GOT3 (cell line): ENCODE data around the gene TOX2.
A peak's percentile ranks its signal among the peaks of the same experiment; 100 is the strongest.

Experiments
- DNase-seq: peaks from one replicate; lab custom pipeline; 2025; ENCODE audit warnings: mixed read lengths; lab: John Stamatoyannopoulos, UW

The TOX2 gene

DNA sequence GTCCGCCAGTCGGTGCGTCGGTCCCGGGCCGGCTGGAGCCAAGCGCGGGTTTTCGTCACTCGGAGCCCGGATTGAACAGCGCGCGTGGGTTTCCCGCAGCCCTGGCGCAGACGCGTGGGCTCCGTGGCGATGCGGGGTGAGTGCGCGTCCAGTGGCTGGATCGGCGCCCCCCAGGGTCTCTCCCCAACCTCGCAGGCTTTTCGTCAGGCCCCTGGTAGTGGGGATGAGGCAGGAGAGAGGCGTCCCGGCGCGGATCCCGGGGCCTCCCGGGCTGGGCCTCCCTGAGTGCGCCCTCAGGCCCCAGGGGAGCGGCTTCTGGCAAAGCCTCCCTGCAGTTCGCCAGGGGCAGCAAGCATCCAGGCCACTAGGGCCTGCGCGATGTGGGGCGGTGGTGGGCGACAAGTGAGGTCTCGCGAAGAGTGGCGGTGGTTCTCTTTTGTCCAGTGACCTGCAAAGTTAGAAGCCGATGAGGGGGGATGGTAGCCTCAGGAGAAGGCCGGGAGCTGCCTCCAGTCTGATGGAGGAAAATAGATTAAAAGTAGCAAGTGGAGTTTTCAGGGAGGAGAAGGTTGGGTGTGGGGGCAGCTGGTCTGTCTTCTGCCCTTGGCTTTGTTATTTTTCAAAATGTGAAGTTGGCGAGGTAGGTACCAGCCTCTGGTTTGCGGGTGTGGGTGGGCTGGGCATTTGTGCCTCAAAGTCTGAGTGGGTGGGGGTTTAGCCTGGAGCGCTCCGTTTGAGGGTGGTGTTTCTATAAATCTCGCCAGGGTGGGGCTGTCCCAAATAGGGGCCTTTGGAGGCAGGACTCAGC is 1.6 kb downstream of the TOX2 start:
- peak; percentile 55 for DNase-seq

- DNase-seq: no peak
Measured at GRCh38 chr20:43916881-43917371, 2.3 kb downstream of the TOX2 start.

DNA sequence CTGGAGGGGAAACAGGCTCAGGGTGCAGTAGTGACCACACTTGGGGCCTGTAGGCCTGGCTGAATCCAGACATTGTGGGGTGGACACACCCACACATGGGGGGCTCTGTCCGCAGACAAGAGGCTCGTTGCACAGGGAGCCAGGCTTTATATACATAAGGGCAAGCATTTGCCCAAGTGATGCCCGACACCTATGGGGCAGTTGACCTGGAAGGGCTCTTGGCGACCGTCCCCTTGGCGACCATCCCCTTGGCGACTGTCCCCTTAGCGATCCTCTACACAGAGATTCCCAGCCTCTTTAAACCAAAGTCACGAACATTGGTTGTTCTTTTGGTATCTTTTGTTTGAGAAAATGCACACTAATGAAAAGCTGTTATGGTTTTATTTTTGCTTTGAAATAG is 2.7 kb downstream of the TOX2 start:
- DNase-seq: no peak

DNA sequence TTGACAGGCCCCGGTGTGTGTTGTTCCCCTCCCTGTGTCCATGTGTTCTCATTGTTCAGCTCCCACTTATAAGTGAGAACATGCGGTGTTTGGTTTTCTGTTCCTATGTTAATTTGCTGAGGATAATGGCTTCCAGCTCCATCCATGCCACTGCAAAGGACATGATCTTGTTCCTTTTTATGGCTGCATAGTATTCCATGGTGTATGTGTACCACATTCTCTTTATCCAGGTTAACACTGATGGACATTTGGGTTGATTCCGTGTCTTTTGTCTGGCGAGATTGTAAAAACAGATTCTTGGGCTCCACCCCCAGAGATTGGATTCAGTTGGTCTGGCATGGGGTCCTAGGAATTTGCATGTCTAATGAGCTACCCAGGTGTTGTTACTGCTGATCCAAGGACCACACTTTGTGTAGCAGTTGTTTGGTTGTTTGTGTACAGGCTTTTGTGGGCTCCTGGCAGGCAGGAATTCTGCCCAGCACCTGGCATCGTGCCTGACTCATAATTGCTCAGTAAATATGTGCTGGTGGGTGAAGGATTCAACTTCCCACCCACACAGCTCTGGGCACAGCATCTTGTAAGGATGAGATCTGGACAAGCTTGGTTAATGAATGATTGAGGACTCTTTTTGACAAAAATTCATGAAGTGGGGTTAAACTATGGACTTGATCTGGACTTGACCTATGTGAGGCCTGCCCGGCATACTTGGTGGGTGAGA is 5.2 kb downstream of the TOX2 start:
- DNase-seq: no peak

DNA sequence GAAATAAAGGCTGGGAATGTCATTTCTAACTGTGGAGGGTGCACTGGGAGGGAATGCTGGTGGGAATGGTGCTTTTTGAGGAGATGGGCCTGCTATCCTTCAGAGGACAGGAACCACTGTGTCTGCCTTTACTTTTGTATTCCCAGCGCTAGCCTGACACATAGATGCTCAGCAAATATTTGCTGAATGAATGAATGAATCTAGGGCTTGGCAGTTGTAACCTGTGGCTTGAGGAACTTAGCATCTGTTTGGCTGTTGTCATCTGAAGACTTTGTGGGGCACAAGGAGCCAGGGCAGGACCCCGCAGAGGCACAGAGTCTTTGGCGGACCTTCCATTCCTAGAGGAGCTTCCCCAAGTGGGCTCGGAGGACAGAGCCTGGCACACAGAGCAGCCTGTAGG is 6.1 kb downstream of the TOX2 start:
- DNase-seq: no peak

DNA sequence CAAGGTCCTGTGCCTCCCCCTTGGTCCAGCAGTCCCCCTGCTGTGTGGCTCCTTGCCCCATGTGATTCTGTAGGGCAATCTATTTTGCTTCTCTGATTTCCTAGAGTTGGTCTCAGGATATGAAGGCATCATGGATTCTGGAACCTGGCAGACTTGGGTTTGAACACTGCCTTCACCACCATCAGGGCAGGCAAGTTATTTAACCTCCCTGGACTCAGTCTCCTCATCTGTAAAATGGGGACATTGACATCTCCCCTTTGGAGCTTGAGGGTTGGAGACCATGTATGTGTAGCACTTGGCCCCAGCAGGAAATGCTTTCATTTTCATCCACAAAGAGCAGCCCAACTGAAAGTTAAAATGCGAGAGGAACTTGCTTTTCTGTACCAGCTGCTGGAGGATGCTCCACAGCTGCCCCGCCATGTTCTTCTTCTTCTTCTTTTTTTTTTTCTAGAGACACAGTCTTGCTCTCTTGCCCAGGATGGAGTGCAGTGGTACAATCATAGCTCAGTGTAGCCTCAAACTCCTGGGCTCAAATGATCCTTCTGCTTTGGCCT is 6.7 kb downstream of the TOX2 start:
- DNase-seq: no peak

DNA sequence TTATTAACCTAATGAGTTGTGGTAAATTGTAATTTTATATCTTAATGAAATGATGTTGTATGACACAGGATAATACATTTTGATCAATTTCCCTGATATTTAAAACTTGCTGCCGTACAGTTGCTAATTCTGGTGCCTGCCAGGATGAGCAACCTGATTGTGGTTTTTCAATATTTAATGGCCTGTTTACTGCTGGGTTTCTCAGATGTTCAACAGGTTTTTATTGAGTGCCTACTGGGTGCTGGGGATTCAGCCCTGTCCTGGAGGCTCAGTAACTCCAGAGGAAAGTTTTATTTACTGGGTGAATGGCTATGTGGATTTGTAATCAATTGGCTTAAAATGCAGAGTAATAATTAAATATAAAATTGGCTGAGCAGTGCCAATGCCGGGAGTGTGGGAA is 8.0 kb downstream of the TOX2 start:
- DNase-seq: no peak

GRCh38 chr20:43923322-43923721 is 8.7 kb downstream of the TOX2 start:
- no peak for DNase-seq

DNA sequence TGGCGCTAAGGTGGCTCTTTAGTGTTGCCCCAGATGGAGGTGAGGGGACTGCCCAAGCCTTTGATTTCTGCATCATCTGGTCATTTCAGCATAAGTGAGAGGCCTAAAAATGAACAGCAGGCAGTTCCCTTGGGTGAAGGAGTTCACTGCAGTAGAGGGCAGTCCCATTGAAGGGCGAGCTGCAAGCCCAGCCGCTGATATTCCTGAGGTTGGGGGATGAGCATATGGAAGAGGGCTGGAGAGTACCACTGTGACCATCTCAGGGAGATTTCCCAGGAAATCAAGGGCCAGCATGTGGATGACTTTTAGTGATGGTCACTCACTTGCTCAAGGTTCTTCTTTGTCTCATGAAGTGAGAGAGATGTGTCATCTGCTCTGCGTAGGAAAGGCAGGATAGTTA is 9.3 kb downstream of the TOX2 start:
- DNase-seq: no peak

DNA sequence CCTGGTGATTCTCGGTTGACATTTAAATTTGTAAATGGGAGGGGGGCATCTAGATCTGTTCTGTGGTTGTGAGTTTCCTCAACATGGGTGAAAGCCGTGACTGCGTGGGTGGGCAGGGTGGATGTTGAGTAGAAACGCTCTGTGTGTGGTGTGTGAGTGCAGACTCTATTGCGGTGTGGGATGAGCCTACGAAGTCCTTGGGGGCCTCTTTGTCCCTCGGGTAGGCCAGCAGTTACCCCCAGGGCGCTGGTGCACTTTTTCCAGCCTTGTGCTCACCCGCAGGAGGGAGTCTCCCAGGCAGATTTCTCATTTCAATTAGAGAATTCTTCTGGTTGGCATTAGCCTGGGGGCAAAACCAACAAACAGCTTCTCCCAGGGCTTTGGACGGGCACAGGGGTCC is 10.6 kb downstream of the TOX2 start:
- DNase-seq: no peak

DNA sequence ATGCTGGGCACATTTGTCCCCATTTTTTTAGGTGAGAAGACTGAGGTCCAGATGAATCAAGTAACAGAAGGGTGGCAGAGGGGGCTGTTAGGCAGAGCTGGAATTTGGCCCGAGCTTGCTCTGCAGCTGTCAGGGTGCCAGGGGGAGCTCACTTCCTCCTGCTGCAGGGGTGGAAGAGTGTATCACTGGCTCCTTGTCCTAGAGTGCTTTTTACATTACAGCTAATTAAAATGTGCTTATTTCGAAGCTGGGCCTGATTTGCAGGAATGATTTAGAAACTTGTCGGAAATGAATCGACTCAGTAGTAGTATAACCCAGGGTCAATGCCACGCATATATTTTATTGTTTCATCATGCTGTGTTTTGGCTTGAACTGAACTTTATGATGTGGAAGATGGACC is 11.1 kb downstream of the TOX2 start:
- DNase-seq: no peak

DNA sequence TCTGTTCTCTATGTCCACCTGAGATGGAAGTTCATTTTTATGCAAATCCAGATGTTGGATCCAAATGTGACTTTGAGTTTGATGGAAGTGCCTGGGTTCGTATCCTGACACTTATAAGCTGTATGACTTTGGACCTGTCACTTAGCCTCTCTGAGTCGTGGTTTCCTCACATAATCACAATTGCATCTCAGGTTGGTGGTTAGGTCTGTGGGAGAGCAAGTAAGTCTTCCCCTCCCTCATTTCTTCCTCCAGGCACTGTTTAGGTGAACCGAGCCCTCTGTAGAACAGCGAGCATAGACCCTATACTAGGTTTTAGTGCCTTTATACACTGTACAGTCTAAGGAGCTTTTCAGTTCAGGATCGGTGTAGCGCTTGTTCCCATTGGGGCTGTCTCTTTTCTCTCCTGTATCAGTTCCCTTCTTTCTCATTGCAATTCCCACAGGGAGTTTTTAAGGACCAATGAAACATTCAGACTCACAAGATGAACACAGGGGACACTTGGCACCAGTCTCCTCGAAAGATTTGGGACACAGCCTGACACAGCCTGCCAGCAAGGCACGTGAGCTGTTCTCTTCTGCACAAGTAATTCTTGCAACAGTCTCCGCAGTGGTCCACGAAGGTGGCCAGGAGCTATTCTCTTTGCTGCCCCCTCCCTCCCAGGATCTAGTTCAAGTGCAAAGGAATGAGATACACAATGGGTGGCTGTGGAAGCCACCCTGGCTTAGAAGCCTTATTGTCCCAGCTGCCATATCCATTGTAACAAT is 11.8 kb downstream of the TOX2 start:
- no peak for DNase-seq

GRCh38 chr20:43931976-43932375 is 17.3 kb downstream of the TOX2 start:
- no peak for DNase-seq

GRCh38 chr20:43934833-43935232 is 20.2 kb downstream of the TOX2 start:
- DNase-seq: no peak

- no peak for DNase-seq
Measured at GRCh38 chr20:43936104-43936770, 21.6 kb downstream of the TOX2 start.

DNA sequence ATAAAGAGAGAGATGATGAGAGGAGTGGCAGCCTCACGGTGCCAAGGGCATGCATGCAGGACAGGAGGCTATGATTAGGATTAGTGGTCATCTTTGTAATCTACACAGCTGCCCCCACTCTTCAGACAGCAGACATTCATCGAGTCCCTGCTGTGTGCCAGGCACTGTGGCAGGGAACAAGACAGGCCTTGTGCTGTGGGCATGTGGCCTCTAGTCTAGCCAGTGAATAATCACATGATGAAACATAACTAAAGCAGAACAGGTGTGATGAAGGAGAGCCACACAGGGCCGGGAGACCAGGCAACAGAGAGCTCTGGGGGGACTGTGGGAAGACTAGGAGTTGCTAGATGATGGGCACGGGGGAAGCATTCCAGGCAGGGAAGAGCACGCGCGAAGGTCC is 22.2 kb downstream of the TOX2 start:
- DNase-seq: no peak

DNA sequence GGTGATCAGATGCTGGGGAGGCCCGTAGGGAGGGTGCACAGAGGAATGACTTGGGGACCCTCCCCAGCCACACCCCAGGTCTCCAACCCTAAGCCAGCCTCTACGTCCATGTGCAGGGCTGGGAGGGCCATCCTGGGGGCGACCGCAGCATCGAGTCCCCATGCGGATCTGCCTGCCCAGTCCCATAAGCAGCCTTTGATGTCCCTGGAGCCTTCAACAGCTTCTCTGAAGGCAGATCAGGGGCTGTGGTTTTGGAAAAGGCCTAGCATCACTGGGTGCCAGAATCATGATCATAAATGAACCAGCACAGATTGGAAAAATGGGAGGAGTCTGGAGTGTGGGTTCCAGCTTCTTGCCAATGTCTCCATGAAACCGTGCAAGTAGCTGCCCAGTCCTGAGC is 22.9 kb downstream of the TOX2 start:
- DNase-seq: no peak

- no peak for DNase-seq
Measured at GRCh38 chr20:43938017-43938655, 23.5 kb downstream of the TOX2 start.

DNA sequence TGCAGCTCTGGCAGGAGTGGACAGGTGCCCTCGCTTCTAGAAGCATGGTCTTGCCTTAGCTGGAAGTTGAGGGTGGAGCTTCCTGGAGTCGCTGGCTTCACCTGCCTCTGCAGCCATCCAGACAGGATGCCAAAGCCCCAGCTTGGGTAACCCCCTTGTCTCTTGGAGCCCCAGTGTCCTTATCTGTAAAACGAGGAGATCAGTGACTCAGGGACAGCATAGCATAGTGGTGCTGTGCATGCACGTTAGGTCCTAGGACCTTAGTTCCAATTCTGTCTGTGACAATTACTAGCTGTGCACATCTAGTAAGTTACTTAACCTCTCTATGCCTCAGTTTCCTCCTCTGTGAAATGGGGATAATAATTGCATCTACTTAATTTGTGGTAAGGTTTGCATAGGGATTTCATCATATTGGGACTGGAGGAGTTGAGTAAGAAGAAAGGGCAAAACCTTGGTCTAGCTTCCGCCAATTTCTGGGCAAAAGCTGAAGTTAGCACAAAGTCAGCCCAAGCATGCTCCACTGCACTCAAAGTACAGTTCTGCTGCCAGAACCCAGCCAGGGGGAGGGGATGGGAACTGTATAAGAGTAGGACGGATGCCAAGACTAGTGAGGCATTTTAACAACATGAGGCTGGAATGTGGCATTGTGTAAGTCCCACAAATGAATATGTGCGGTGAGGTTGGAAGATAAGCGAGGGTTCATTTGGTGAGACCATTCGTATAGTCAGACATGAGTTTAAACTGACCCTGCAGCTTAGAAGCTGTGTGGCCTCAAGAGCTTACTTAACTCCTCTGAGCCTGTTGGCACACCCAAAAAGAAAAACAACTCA is 24.5 kb downstream of the TOX2 start:
- peak; percentile 85 for DNase-seq

GRCh38 chr20:43939762-43940121 is 25.1 kb downstream of the TOX2 start:
- DNase-seq: no peak
